Superior temporal gyrus (tissue), 1 donor: ENCODE results near the gene IL12RB1.

Source experiments
- DNase-seq: peaks from one replicate; pipeline ENCODE4 v3.0.0-alpha.2; 2016; ENCODE audit errors: extremely low spot score

Gene IL12RB1

GRCh38 chr19:18009412-18010066, 77.2 kb downstream of the IL12RB1 start:
- peak; percentile 65 for DNase-seq
